K562 (cell line): Measurements from ENCODE around the gene FOXP4. TPM values are rescaled to one million over a fixed set of nuclear protein-coding genes. Genes with fewer than 3 reads are reported as not detected.

Experiments used
- CBX5 ChIP-seq: IDR thresholded peaks from 2 replicates; pipeline ENCODE4 v1.6.1; 2014; ENCODE audit warnings: low read depth, borderline replicate concordance
- CHD2 ChIP-seq: IDR thresholded peaks from 2 replicates; pipeline ENCODE4 v1.6.1; 2011; ENCODE audit warnings: low read depth, low read length
- GATAD2B ChIP-seq: fragments of 450-650 bp; IDR thresholded peaks from 2 replicates; pipeline ENCODE4 v1.6.1; 2017; ENCODE audit warnings: mild to moderate bottlenecking, borderline replicate concordance
- HNRNPUL1 ChIP-seq: fragments of 200-400 bp; formaldehyde crosslinking; IDR thresholded peaks from 2 replicates; pipeline ENCODE4 v1.6.1; 2017; ENCODE audit warnings: low read length
- HOXB6 ChIP-seq: fragments of 250-450 bp; sonication (Bioruptor Pico); IDR thresholded peaks from 2 replicates; pipeline ENCODE4 v1.5.1; 2022; ENCODE audit warnings: mild to moderate bottlenecking, borderline replicate concordance
- MAZ ChIP-seq, 2 experiments: fragments of 450-650 bp in 1 of 2; sonication (generic) in 1 of 2; formaldehyde crosslinking; IDR thresholded peaks in 1 of 2; conservative IDR thresholded peaks in 1 of 2; 2 replicates each; pipeline versions ENCODE4 v1.4.0 to v1.5.0; 2020; ENCODE audit warnings: mild to moderate bottlenecking in 1 of 2, missing genetic modification reagents in 1 of 2
- MECOM ChIP-seq: fragments of 250-450 bp; sonication (Bioruptor Pico); IDR thresholded peaks from 2 replicates; pipeline ENCODE4 v1.8.0; 2022; ENCODE audit warnings: inconsistent platforms
- MTF1 ChIP-seq: fragments of 250-450 bp; sonication (Bioruptor Pico); IDR thresholded peaks from 2 replicates; pipeline ENCODE4 v1.9.0; 2021; ENCODE audit warnings: moderate library complexity, mild to moderate bottlenecking, inconsistent platforms, borderline replicate concordance
- NCOA4 ChIP-seq: fragments of 450-650 bp; IDR thresholded peaks from 2 replicates; pipeline ENCODE4 v1.6.1; 2018; ENCODE audit warnings: mild to moderate bottlenecking; ENCODE audit not compliant: partially characterized antibody
- NFATC3 ChIP-seq: fragments of 450-650 bp; IDR thresholded peaks from 2 replicates; pipeline ENCODE4 v1.6.1; 2017; ENCODE audit warnings: mild to moderate bottlenecking
- NFE2L1 ChIP-seq: fragments of 450-650 bp; IDR thresholded peaks from 2 replicates; pipeline ENCODE4 v1.6.1; 2016; ENCODE audit warnings: missing genetic modification characterization, low read depth, mild to moderate bottlenecking, missing compliant biosample characterization, moderate library complexity, borderline replicate concordance
- SPI1 ChIP-seq: IDR thresholded peaks from 2 replicates; pipeline ENCODE4 v1.6.1; 2011; ENCODE audit warnings: low read depth, low read length, control low read depth, borderline replicate concordance
- STAT5B ChIP-seq: fragments of 250-450 bp; sonication (Bioruptor Pico); IDR thresholded peaks from 2 replicates; pipeline ENCODE4 v1.8.0; 2021; ENCODE audit warnings: mild to moderate bottlenecking, inconsistent platforms
- TBP ChIP-seq: optimal IDR thresholded peaks from 2 replicates; pipeline ENCODE3; 2011; ENCODE audit warnings: low read depth, low read length, improper control_type of control experiment
- ZBTB17 ChIP-seq: fragments of 450-650 bp; formaldehyde crosslinking; IDR thresholded peaks from 2 replicates; pipeline ENCODE4 v1.4.0; 2020; ENCODE audit warnings: mild to moderate bottlenecking
- ZC3H8 ChIP-seq: fragments of 450-650 bp; IDR thresholded peaks from 2 replicates; pipeline ENCODE4 v1.6.1; 2017
- ZNF263 ChIP-seq: sonication (generic); formaldehyde crosslinking; IDR thresholded peaks from 2 replicates; pipeline ENCODE4 v1.8.0; 2022; ENCODE audit warnings: mild to moderate bottlenecking, missing genetic modification reagents, borderline replicate concordance
- polyA plus RNA-seq, 8 experiments: library from polyadenylated mRNA; depleted of rRNA in 4 of 8; stranded (reverse) in 5 of 8; unstranded in 3 of 8; fragments of >200 nt; fragmentation: Nextera tagmentation in 2 of 8; fragmentation: Illumina TruSeq in 1 of 8; extraction: Ambion mirVana in 2 of 8; extraction: Trizol in 1 of 8; gene quantifications; 2 replicates each; pipeline versions ENCODE4 v1.2.1 to v1.2.3, GENCODE V29; 2011 to 2014; ENCODE audit warnings: inconsistent platforms in 1 of 8, missing spikeins in 1 of 8
- total RNA-seq, 7 experiments: library from RNA; depleted of rRNA in 6 of 7; stranded (reverse); fragments of >200 nt in 6 of 7; fragmentation: Illumina TruSeq in 2 of 7; extraction: Trizol in 2 of 7; gene quantifications; 2 replicates each; pipeline versions ENCODE4 v1.2.1 to v1.2.3, GENCODE V29; 2011 to 2021; ENCODE audit warnings: low replicate concordance in 1 of 7
- TF ChIP-seq, protein P1 (sequence below): sonication (generic); formaldehyde crosslinking; IDR thresholded peaks from 2 replicates; pipeline ENCODE4 v1.8.1; 2023; ENCODE audit warnings: missing genetic modification reagents, mild to moderate bottlenecking, borderline replicate concordance
- TF ChIP-seq, protein P2 (sequence below): fragments of 450-650 bp; conservative IDR thresholded peaks from 2 replicates; pipeline ENCODE4 v1.6.1; 2016; ENCODE audit warnings: missing genetic modification characterization, low read depth, mild to moderate bottlenecking, control low read depth, missing compliant biosample characterization
- TF ChIP-seq, protein P3 (sequence below): fragments of 250-450 bp; sonication (Bioruptor Pico); IDR thresholded peaks from 2 replicates; pipeline ENCODE4 v1.9.0; 2021; ENCODE audit warnings: mild to moderate bottlenecking

FOXP4 gene
- total and polyA plus RNA-seq, 9 of the 15 experiments (the other 6 are each of a cell fraction or from before 2014, with no cell fraction given) = 0.11 to 29.4 (median 2.3) TPM

DNA sequence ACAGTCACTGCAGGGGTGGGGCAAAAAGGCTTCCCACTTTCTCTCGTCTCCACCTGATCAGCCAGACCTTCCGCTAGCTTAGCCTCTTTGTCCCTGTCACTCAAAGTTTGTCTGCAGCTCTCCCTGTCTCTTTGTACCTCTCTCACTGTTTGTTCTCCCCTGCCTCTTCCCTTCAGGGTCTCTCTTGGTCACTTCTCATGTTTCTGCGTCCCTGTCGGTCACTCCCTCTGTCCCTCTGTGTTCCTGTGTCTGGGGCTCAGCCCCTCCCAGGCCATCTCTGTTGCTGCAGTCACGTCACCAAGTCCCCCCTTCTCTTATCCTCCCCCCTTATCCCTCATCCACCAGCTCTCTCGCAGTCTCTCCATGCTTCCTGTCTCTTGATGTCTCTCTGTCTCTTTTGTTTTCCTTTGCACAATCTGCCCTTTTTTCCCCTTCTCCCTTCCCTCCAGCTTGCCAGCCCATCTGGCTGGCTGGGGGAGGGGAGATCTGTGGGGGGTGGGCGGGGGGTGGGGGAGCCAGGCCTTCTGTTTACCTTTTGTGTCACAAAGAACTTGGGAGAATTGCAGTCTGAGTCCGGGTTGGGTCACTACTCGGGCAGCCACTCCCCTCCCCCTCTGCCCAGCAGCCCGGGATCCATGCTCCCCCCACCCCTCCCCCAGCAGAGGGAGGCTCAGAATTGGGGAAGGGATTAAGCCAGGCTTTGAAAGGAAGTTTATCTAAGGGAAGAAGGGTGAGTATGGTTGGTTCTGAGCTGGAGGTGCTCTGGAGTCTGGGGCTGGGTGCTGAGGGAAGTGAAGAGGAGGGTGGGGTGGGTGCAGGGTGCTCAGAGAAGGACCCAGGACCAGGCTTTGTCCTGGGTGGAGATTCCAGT is 32.3 kb downstream of the FOXP4 start (continued):
- TF ChIP-seq HNRNPUL1 (no peak), MECOM (CRISPR knock-in tag) (no peak), ZNF263 (CRISPR knock-in tag) (peak; percentile 67; the same call in 1 of the 2 replicates), CBX5 (no peak), MAZ (CRISPR knock-in tag; conservative IDR thresholded peaks at IDR 0.05 in 1 of 2, IDR thresholded peaks at IDR 0.05 in 1 of 2) (peak in 1 of 2 experiments; percentile 26; a peak in 1 of 4 replicates), CHD2 (no peak), SPI1 (peak; percentile 66; the same call in 1 of the 2 replicates), NCOA4 (no peak), NFATC3 (no peak), NFE2L1 (no peak), TBP (no peak), MTF1 (CRISPR knock-in tag) (no peak), HOXB6 (no peak), ZC3H8 (no peak), GATAD2B (no peak), ZBTB17 (CRISPR knock-in tag) (no peak), STAT5B (CRISPR knock-in tag) (no peak)
- TF ChIP-seq, protein P1, sequence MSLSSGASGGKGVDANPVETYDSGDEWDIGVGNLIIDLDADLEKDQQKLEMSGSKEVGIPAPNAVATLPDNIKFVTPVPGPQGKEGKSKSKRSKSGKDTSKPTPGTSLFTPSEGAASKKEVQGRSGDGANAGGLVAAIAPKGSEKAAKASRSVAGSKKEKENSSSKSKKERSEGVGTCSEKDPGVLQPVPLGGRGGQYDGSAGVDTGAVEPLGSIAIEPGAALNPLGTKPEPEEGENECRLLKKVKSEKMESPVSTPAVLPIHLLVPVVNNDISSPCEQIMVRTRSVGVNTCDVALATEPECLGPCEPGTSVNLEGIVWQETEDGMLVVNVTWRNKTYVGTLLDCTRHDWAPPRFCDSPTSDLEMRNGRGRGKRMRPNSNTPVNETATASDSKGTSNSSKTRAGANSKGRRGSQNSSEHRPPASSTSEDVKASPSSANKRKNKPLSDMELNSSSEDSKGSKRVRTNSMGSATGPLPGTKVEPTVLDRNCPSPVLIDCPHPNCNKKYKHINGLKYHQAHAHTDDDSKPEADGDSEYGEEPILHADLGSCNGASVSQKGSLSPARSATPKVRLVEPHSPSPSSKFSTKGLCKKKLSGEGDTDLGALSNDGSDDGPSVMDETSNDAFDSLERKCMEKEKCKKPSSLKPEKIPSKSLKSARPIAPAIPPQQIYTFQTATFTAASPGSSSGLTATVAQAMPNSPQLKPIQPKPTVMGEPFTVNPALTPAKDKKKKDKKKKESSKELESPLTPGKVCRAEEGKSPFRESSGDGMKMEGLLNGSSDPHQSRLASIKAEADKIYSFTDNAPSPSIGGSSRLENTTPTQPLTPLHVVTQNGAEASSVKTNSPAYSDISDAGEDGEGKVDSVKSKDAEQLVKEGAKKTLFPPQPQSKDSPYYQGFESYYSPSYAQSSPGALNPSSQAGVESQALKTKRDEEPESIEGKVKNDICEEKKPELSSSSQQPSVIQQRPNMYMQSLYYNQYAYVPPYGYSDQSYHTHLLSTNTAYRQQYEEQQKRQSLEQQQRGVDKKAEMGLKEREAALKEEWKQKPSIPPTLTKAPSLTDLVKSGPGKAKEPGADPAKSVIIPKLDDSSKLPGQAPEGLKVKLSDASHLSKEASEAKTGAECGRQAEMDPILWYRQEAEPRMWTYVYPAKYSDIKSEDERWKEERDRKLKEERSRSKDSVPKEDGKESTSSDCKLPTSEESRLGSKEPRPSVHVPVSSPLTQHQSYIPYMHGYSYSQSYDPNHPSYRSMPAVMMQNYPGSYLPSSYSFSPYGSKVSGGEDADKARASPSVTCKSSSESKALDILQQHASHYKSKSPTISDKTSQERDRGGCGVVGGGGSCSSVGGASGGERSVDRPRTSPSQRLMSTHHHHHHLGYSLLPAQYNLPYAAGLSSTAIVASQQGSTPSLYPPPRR (CRISPR knock-in tag) = no peak
- TF ChIP-seq, protein P2, sequence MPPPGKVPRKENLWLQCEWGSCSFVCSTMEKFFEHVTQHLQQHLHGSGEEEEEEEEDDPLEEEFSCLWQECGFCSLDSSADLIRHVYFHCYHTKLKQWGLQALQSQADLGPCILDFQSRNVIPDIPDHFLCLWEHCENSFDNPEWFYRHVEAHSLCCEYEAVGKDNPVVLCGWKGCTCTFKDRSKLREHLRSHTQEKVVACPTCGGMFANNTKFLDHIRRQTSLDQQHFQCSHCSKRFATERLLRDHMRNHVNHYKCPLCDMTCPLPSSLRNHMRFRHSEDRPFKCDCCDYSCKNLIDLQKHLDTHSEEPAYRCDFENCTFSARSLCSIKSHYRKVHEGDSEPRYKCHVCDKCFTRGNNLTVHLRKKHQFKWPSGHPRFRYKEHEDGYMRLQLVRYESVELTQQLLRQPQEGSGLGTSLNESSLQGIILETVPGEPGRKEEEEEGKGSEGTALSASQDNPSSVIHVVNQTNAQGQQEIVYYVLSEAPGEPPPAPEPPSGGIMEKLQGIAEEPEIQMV (tag) = no peak
- TF ChIP-seq, protein P3, sequence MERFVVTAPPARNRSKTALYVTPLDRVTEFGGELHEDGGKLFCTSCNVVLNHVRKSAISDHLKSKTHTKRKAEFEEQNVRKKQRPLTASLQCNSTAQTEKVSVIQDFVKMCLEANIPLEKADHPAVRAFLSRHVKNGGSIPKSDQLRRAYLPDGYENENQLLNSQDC (CRISPR knock-in tag) = no peak
